A673 (cell line): ENCODE measurements around the gene ACAD11.

Experiments used
- CTCF ChIP-seq: fragments of 300-800, 200-600 bp; sonication (generic); conservative IDR thresholded peaks from 2 replicates; pipeline ENCODE4 v1.5.1; 2017; ENCODE audit warnings: low read depth, mild to moderate bottlenecking, antibody characterized with exemption, low read length, moderate library complexity, mixed read lengths
- EZH2 ChIP-seq: fragments of 200-600 bp; sonication (generic); IDR thresholded peaks from 2 replicates; pipeline ENCODE4 v1.6.1; 2017; ENCODE audit warnings: borderline replicate concordance, low read depth, mild to moderate bottlenecking, mixed read lengths, antibody characterized with exemption, low read length; ENCODE audit not compliant: poor library complexity, severe bottlenecking

DNA sequence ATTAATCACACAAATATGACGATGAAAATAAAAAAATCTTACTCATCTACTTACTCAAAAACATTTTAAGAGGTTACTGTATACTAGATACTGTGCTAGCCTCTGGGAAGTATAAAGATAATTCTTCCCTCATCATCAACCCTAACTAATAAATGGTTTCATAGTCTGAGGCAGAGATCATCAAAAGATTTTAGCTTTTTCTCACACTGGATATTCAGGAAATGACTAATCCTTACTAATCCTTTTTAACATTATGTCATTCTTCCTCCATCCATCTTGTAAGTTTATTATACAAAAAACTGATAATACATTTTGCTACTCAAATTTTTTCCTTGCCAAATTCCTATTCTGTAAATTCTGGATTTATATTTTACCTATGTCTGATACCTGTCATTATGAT lies 29.7 kb downstream of the ACAD11 start:
- TF ChIP-seq CTCF, result no peak
- no peak for TF ChIP-seq EZH2
